Measurements from ENCODE around the gene PGLYRP1. TPM values are rescaled to one million over a fixed set of nuclear protein-coding genes. Genes with fewer than 3 reads are reported as not detected.

Gene PGLYRP1
- total RNA-seq, 1 experiment from 2014 or later, result not detected

DNA sequence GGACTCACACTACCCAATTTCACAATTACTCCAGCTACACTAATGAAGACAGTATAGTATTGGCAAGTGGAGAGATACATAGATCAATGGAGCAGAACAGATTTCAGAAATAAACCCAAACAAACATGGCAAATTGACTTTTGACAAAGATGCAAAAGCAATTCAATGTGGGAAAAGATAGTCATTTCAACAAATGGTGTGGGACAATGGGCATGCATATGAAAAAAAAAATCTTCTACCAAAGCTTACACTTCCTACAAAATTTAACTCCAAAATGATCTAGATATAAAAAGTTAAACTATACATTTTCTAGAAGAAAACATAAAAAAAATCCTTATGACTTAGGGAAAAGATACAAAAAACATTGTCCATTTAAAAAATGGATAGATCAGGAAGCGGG is 20.7 kb upstream of the PGLYRP1 start:
- Mint-ChIP-seq H3K27ac (no peak overlapping the region), H3K27me3 (ENCODE audit: low read depth) (peaks cover 84% of the 10 kb centered on the region), H3K9me3 (peaks cover 29% of the 10 kb centered on the region)

More for the DNA sequence above, 20.7 kb upstream of the PGLYRP1 start:
- TF ChIP-seq TP53 (CRISPR knock-in tag; IDR thresholded peaks at IDR 0.05), result no peak
- TF ChIP-seq, protein P1, sequence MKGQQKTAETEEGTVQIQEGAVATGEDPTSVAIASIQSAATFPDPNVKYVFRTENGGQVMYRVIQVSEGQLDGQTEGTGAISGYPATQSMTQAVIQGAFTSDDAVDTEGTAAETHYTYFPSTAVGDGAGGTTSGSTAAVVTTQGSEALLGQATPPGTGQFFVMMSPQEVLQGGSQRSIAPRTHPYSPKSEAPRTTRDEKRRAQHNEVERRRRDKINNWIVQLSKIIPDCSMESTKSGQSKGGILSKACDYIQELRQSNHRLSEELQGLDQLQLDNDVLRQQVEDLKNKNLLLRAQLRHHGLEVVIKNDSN (CRISPR knock-in tag; IDR thresholded peaks at IDR 0.05), result no peak
- TF ChIP-seq ZNF671 (CRISPR knock-in tag; IDR thresholded peaks at IDR 0.05), result no peak
- TF ChIP-seq, protein P2, sequence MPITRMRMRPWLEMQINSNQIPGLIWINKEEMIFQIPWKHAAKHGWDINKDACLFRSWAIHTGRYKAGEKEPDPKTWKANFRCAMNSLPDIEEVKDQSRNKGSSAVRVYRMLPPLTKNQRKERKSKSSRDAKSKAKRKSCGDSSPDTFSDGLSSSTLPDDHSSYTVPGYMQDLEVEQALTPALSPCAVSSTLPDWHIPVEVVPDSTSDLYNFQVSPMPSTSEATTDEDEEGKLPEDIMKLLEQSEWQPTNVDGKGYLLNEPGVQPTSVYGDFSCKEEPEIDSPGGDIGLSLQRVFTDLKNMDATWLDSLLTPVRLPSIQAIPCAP (CRISPR knock-in tag; IDR thresholded peaks at IDR 0.05), result no peak
- no peak for TF ChIP-seq TCF7 (CRISPR knock-in tag; IDR thresholded peaks at IDR 0.05; ENCODE audit: low read depth)
- TF ChIP-seq, protein P3, sequence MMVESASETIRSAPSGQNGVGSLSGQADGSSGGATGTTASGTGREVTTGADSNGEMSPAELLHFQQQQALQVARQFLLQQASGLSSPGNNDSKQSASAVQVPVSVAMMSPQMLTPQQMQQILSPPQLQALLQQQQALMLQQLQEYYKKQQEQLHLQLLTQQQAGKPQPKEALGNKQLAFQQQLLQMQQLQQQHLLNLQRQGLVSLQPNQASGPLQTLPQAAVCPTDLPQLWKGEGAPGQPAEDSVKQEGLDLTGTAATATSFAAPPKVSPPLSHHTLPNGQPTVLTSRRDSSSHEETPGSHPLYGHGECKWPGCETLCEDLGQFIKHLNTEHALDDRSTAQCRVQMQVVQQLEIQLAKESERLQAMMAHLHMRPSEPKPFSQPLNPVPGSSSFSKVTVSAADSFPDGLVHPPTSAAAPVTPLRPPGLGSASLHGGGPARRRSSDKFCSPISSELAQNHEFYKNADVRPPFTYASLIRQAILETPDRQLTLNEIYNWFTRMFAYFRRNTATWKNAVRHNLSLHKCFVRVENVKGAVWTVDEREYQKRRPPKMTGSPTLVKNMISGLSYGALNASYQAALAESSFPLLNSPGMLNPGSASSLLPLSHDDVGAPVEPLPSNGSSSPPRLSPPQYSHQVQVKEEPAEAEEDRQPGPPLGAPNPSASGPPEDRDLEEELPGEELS (CRISPR knock-in tag; IDR thresholded peaks at IDR 0.05), result no peak
- no peak for TF ChIP-seq NR3C1 (CRISPR knock-in tag; conservative IDR thresholded peaks at IDR 0.05; ENCODE audit: low read depth)
- TF ChIP-seq, protein P4, sequence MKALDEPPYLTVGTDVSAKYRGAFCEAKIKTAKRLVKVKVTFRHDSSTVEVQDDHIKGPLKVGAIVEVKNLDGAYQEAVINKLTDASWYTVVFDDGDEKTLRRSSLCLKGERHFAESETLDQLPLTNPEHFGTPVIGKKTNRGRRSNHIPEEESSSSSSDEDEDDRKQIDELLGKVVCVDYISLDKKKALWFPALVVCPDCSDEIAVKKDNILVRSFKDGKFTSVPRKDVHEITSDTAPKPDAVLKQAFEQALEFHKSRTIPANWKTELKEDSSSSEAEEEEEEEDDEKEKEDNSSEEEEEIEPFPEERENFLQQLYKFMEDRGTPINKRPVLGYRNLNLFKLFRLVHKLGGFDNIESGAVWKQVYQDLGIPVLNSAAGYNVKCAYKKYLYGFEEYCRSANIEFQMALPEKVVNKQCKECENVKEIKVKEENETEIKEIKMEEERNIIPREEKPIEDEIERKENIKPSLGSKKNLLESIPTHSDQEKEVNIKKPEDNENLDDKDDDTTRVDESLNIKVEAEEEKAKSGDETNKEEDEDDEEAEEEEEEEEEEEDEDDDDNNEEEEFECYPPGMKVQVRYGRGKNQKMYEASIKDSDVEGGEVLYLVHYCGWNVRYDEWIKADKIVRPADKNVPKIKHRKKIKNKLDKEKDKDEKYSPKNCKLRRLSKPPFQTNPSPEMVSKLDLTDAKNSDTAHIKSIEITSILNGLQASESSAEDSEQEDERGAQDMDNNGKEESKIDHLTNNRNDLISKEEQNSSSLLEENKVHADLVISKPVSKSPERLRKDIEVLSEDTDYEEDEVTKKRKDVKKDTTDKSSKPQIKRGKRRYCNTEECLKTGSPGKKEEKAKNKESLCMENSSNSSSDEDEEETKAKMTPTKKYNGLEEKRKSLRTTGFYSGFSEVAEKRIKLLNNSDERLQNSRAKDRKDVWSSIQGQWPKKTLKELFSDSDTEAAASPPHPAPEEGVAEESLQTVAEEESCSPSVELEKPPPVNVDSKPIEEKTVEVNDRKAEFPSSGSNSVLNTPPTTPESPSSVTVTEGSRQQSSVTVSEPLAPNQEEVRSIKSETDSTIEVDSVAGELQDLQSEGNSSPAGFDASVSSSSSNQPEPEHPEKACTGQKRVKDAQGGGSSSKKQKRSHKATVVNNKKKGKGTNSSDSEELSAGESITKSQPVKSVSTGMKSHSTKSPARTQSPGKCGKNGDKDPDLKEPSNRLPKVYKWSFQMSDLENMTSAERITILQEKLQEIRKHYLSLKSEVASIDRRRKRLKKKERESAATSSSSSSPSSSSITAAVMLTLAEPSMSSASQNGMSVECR (CRISPR knock-in tag; IDR thresholded peaks at IDR 0.05; ENCODE audit: borderline replicate concordance), result no peak
- no peak for TF ChIP-seq SOX15 (CRISPR knock-in tag; IDR thresholded peaks at IDR 0.05)
- TF ChIP-seq, protein P5, sequence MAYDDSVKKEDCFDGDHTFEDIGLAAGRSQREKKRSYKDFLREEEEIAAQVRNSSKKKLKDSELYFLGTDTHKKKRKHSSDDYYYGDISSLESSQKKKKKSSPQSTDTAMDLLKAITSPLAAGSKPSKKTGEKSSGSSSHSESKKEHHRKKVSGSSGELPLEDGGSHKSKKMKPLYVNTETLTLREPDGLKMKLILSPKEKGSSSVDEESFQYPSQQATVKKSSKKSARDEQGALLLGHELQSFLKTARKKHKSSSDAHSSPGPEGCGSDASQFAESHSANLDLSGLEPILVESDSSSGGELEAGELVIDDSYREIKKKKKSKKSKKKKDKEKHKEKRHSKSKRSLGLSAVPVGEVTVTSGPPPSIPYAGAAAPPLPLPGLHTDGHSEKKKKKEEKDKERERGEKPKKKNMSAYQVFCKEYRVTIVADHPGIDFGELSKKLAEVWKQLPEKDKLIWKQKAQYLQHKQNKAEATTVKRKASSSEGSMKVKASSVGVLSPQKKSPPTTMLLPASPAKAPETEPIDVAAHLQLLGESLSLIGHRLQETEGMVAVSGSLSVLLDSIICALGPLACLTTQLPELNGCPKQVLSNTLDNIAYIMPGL (CRISPR knock-in tag; IDR thresholded peaks at IDR 0.05), result no peak
- TF ChIP-seq, protein P6, sequence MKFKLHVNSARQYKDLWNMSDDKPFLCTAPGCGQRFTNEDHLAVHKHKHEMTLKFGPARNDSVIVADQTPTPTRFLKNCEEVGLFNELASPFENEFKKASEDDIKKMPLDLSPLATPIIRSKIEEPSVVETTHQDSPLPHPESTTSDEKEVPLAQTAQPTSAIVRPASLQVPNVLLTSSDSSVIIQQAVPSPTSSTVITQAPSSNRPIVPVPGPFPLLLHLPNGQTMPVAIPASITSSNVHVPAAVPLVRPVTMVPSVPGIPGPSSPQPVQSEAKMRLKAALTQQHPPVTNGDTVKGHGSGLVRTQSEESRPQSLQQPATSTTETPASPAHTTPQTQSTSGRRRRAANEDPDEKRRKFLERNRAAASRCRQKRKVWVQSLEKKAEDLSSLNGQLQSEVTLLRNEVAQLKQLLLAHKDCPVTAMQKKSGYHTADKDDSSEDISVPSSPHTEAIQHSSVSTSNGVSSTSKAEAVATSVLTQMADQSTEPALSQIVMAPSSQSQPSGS (CRISPR knock-in tag; IDR thresholded peaks at IDR 0.05; ENCODE audit: borderline replicate concordance, low read depth), result no peak
- TF ChIP-seq, protein P7, sequence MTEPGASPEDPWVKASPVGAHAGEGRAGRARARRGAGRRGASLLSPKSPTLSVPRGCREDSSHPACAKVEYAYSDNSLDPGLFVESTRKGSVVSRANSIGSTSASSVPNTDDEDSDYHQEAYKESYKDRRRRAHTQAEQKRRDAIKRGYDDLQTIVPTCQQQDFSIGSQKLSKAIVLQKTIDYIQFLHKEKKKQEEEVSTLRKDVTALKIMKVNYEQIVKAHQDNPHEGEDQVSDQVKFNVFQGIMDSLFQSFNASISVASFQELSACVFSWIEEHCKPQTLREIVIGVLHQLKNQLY (CRISPR knock-in tag; IDR thresholded peaks at IDR 0.05), result no peak
- TF ChIP-seq, protein P8, sequence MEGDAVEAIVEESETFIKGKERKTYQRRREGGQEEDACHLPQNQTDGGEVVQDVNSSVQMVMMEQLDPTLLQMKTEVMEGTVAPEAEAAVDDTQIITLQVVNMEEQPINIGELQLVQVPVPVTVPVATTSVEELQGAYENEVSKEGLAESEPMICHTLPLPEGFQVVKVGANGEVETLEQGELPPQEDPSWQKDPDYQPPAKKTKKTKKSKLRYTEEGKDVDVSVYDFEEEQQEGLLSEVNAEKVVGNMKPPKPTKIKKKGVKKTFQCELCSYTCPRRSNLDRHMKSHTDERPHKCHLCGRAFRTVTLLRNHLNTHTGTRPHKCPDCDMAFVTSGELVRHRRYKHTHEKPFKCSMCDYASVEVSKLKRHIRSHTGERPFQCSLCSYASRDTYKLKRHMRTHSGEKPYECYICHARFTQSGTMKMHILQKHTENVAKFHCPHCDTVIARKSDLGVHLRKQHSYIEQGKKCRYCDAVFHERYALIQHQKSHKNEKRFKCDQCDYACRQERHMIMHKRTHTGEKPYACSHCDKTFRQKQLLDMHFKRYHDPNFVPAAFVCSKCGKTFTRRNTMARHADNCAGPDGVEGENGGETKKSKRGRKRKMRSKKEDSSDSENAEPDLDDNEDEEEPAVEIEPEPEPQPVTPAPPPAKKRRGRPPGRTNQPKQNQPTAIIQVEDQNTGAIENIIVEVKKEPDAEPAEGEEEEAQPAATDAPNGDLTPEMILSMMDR (IDR thresholded peaks at IDR 0.05), result no peak
- TF ChIP-seq ESRRA (CRISPR knock-in tag; IDR thresholded peaks at IDR 0.05; ENCODE audit: borderline replicate concordance), result no peak
- TF ChIP-seq, protein P9, sequence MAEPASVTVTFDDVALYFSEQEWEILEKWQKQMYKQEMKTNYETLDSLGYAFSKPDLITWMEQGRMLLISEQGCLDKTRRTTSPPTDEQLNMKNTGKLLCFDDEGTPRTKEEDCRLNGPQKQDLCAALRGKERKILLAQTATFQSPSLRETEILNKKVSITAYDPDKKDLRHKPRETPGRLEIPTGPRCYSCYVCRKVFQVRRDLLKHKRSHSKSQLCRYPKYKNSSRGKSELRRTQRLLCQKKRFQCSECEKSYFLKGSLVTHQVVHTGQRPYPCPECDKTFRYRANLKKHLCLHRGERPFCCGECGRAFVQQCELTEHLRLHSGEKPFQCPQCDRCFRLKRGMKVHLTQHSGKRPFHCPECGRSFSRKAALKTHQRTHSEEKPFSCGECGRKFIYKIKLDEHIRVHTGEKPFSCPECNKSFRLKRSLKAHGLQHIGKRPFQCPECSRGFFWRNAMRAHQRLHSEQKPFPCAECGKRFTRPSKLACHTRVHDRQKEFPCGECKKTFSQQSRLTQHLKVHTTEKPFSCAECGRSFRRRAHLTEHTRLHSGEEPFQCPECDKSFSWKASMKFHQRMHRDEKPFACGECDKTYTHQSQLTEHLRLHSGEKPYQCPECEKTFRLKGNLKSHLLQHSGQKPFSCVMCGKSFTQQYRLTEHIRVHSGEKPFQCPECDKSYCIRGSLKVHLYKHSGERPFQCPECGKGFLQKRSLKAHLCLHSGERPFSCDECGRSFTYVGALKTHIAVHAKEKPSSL (CRISPR knock-in tag; conservative IDR thresholded peaks at IDR 0.05), result no peak
- TF ChIP-seq ZNF317 (CRISPR knock-in tag; IDR thresholded peaks at IDR 0.05; ENCODE audit: borderline replicate concordance, low read depth), result no peak
- no peak for TF ChIP-seq FOXK1 (CRISPR knock-in tag; IDR thresholded peaks at IDR 0.05)
- no peak overlapping the region for H3K4me3 Mint-ChIP-seq
- ATAC-seq, result no peak
- ChIA-PET POLR2A (interaction anchor here (0.6 kb wide), 1 partner anchor 762 kb away, joined by 3 read pairs; no protein-coding TSS in a partner anchor), CTCF (interaction anchor here (0.9 to 4.0 kb wide), 4 partner anchors 14 to 35 kb away, joined by 3 to 24 read pairs (median 5); no protein-coding TSS in a partner anchor)
- no peaks in the 10 kb centered on the region for H3K36me3 Mint-ChIP-seq
- H3K4me1 Mint-ChIP-seq, result no peaks in the 10 kb centered on the region; the same call in 1 of the 2 replicates
- no peak for DNase-seq (ENCODE audit: low spot score)
